Mesodermal cell (in vitro differentiated cells): ENCODE data around the gene RBMS3.

ENCODE experiments used
- H3K27ac ChIP-seq: 2 replicates; pipeline ENCODE4 v1.7.0; 2013; ENCODE audit warnings: mild to moderate bottlenecking, low read depth, low read length, moderate library complexity; ENCODE audit not compliant: severe bottlenecking
- H3K36me3 ChIP-seq: 2 replicates; pipeline ENCODE4 v1.7.1; 2013; ENCODE audit warnings: mild to moderate bottlenecking, low read length, moderate library complexity; ENCODE audit not compliant: control insufficient read depth, insufficient read depth
- H3K4me1 ChIP-seq: one replicate; pipeline ENCODE4 v1.7.1; 2013; ENCODE audit warnings: mild to moderate bottlenecking, low read length; ENCODE audit not compliant: insufficient read depth, control insufficient read depth, poor library complexity, severe bottlenecking
- H3K4me3 ChIP-seq: 2 replicates; pipeline ENCODE4 v1.7.0; 2013; ENCODE audit warnings: low read length, control low read depth, mild to moderate bottlenecking; ENCODE audit not compliant: insufficient read depth, poor library complexity, severe bottlenecking; ENCODE audit errors: extremely low read depth
- H3K9me3 ChIP-seq: 2 replicates; pipeline ENCODE4 v1.7.1; 2013; ENCODE audit warnings: mild to moderate bottlenecking, low read length, moderate library complexity; ENCODE audit not compliant: control insufficient read depth
- WGBS, 2 experiments: methylation state at CpG; one replicate each; pipeline ENCODE4 v1.1.5; 2013; ENCODE audit warnings: missing lambda C conversion rate in 2 of 2; ENCODE audit not compliant: insufficient coverage in 2 of 2; 5-methylcytosine and 5-hydroxymethylcytosine counted together

RBMS3 gene

DNA sequence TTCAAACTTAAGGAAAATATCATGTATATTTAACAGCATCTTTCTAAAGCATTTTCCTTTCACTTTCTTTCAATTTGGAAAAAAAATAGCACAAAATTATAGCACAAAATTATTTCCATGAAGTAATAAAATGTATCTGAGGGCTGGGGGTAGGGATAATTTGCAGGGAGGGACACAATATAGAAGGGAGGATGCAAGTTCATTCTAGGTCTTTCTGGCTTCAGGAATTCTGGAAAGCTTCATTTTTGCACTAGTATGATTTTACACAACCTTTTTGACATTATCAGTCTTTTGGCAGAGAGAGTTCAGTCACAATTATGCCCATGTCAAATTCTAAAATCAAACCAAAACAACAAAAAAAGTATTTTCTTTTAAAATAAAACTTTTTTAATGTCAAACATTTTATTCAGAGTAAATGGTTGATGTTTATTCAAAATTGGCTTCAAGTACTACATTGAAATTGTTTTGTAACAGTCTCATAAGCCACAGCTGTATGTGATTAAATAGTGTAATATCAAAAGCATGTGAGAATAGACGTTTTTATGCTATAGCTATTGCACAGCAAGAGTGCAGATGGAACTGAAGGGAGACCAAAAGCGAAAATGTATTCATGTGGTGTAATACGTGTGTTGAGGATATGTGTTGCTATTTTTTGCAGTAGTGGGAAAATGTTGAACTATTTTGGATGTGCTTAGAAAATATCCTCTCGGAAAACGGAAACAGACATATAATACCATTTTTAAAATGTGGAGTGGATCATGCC is 5.8 kb downstream of the RBMS3 start:
- no peaks in the 10 kb centered on the region for H3K9me3 ChIP-seq
- WGBS, 2 experiments, result 81 to 90% methylated on average over 2 to 3 of the region's 5 CpGs
- peaks cover 6% of the 10 kb centered on the region for H3K36me3 ChIP-seq
- peak overlapping the region; percentile 60 for H3K27ac ChIP-seq
- peaks cover 31% of the 10 kb centered on the region for H3K4me1 ChIP-seq
- H3K4me3 ChIP-seq, result no peak overlapping the region

GRCh38 chr3:29290596-29290995 is 9.7 kb downstream of the RBMS3 start:
- Histone ChIP-seq H3K27ac (peak overlapping the region; percentile 11), H3K36me3 (peaks cover 16% of the 10 kb centered on the region), H3K4me1 (peaks cover 41% of the 10 kb centered on the region), H3K4me3 (no peak overlapping the region), H3K9me3 (no peaks in the 10 kb centered on the region)
- WGBS, 2 experiments, result no CpG with 5 or more reads among the region's 2 CpGs

- Histone ChIP-seq H3K36me3 (peaks cover 16% of the 10 kb centered on the region), H3K27ac (no peak overlapping the region), H3K4me3 (no peak overlapping the region), H3K9me3 (no peaks in the 10 kb centered on the region), H3K4me1 (peaks cover 34% of the 10 kb centered on the region)
- WGBS, 2 experiments, result 96 to 100% methylated on average over 3 to 4 of the region's 4 CpGs
Observed at GRCh38 chr3:29291260-29291981, 10.6 kb downstream of the RBMS3 start.

DNA sequence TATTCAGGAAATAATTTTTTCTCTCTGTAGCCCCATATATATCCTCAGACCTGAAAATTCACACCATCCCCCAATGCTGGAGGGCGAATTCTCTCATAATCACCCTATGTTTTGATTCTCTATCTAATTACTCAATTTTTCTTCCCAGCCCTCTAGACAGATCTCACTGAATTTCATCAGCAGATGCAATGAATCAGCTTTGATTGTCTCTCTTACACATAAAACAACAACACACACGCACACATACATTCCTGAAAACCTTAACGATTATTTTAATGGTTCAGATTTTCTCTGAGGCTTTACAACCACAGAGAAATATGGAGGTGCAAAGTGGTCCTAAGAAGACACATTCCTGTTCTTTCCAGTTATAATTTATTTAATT is 11.1 kb downstream of the RBMS3 start:
- H3K9me3 ChIP-seq, result no peaks in the 10 kb centered on the region
- H3K36me3 ChIP-seq, result peaks cover 16% of the 10 kb centered on the region
- H3K4me1 ChIP-seq, result peaks cover 33% of the 10 kb centered on the region
- H3K4me3 ChIP-seq, result no peak overlapping the region
- WGBS, 2 experiments, result 80 to 92% methylated on average over 1 to 2 of the region's 3 CpGs
- no peak overlapping the region for H3K27ac ChIP-seq

GRCh38 chr3:29293421-29293820 is 12.6 kb downstream of the RBMS3 start:
- WGBS, 2 experiments, result 59 to 100% methylated on average over 1 to 2 of the region's 2 CpGs
- H3K4me3 ChIP-seq, result no peak overlapping the region
- no peak overlapping the region for H3K27ac ChIP-seq
- peaks cover 29% of the 10 kb centered on the region for H3K4me1 ChIP-seq
- peaks cover 16% of the 10 kb centered on the region for H3K36me3 ChIP-seq
- H3K9me3 ChIP-seq, result no peaks in the 10 kb centered on the region

GRCh38 chr3:29297998-29298397 is 17.1 kb downstream of the RBMS3 start:
- no peaks in the 10 kb centered on the region for H3K9me3 ChIP-seq
- peaks cover 16% of the 10 kb centered on the region for H3K36me3 ChIP-seq
- H3K4me1 ChIP-seq, result peaks cover 3% of the 10 kb centered on the region
- no peak overlapping the region for H3K4me3 ChIP-seq
- no peak overlapping the region for H3K27ac ChIP-seq
- WGBS, 2 experiments, result 80% methylated on average over 1 of the region's 1 CpG; no CpG with 5 or more reads in 1 of the 2 experiments

- 90 to 93% methylated on average over 2 to 3 of the region's 7 CpGs for WGBS, 2 experiments
- Histone ChIP-seq H3K36me3 (peaks cover 39% of the 10 kb centered on the region), H3K9me3 (no peaks in the 10 kb centered on the region), H3K4me1 (no peaks in the 10 kb centered on the region), H3K27ac (peak overlapping the region; percentile 17), H3K4me3 (no peak overlapping the region)
Observed at GRCh38 chr3:29301332-29302019, 20.6 kb downstream of the RBMS3 start.

DNA sequence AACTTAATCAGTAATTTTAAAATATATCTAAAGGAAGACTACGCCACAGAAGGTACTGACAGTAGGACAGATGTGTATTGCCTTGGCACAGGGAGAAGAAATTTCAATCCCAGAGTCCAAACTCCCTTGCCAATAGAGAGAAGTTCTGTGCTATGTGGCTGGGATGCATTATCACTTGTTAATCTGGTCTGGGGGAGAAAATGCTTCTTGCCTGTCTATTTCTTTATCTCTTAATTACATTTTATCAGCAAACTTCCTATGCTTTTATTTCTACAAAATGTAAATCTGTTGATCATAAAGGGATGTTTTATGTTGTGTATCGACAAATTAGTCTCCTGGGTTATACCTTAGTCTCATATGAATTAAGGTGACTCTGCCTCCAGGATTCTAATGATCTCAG is 21.7 kb downstream of the RBMS3 start:
- H3K4me1 ChIP-seq, result peaks cover 3% of the 10 kb centered on the region
- no peaks in the 10 kb centered on the region for H3K9me3 ChIP-seq
- peaks cover 39% of the 10 kb centered on the region for H3K36me3 ChIP-seq
- 86% methylated on average over 1 of the region's 2 CpGs; no CpG with 5 or more reads in 1 of the 2 experiments for WGBS, 2 experiments
- no peak overlapping the region for H3K27ac ChIP-seq
- H3K4me3 ChIP-seq, result no peak overlapping the region

DNA sequence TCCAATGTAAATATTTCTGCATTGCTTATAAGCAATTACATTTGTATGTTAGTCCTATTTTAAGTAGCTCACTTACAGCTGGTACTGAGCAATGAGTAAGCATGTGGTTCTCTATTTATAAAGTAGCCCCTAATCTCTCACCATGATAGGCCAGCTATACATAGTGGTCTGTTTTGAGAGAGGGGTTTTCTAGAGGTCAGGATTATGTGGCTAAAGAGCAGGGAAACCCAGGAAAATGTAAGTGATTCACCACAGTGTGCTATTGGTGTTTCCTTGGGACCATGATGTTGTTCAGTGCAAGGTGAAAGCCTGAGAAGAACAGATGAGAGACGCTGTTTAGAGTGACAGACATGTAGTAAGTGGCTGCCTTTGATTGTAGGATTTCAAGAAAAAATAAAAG is 26.4 kb downstream of the RBMS3 start:
- Histone ChIP-seq H3K27ac (no peak overlapping the region), H3K9me3 (no peaks in the 10 kb centered on the region), H3K36me3 (peaks cover 34% of the 10 kb centered on the region), H3K4me1 (peaks cover 7% of the 10 kb centered on the region), H3K4me3 (no peak overlapping the region)
- 100% methylated on average over 1 of the region's 1 CpG; no CpG with 5 or more reads in 1 of the 2 experiments for WGBS, 2 experiments

- Histone ChIP-seq H3K27ac (no peak overlapping the region), H3K9me3 (no peaks in the 10 kb centered on the region), H3K4me1 (peaks cover 7% of the 10 kb centered on the region), H3K36me3 (peaks cover 10% of the 10 kb centered on the region), H3K4me3 (no peak overlapping the region)
- WGBS, 2 experiments, result no CpG with 5 or more reads among the region's 1 CpG
Observed at GRCh38 chr3:29310865-29311264, 30.0 kb downstream of the RBMS3 start.
